Measurements from ENCODE around the gene GALNT9. TPM values are rescaled to one million over a fixed set of nuclear protein-coding genes. Genes with fewer than 3 reads are reported as not detected.
A peak's percentile ranks its signal among the peaks of the same experiment; 100 is the strongest.

Gene GALNT9
- total RNA-seq, 2 experiments from 2014 or later, result not detected

DNA sequence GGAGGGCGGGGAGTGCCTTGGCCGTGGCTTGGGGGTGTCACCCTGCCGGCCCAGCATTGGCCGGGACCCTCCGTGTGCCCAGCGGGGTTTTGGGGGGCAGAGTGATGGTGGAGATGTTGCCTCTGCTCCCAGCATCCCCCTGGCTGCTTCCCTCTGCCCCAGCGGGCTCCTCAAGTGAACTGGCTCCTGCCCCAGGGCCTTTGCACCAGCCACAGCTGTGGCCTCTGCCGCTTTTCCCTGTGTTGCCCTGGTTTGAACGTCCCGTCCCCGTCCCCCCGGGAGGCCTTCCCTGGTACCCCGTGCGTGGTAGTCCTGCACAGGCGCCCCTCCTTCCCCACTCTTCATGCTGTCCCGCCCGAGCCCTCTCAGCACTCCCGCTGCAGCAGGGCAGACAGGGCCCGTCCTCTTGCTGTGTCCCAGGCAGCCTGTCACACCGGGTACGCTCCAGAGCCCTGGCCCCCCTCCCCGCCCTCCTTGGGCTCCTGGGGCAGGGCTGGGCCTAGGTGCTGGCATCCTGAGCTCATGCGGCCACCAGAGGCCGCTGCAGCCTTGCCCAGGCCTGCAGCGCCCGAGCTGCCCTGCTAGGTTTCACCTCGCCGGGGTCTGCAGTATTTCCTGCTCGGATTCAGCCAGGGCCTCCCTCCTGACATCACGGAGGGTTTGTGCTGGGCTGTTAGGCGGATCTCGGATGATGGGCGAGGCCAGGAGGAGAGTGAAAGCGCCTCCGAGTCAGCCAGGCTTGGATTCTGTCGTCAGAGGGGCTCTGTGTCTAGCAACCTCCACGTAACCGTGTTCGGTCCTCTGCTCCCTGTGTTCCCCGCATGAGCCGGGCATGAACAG lies 175.7 kb downstream of the GALNT9 start:
- no peaks in the 10 kb centered on the region for H3K36me3 Mint-ChIP-seq (ENCODE audit: low read depth)
- DNase-seq (peak; percentile 54 to 90 (median 68)), ATAC-seq (ENCODE audit: poor library complexity) (peak; percentile 95)
- no peaks in the 10 kb centered on the region for H3K27me3 Mint-ChIP-seq
- ChIA-PET POLR2A (interaction anchor here (0.9 to 1.7 kb wide), 8 partner anchors 9 to 277 kb away, joined by 3 to 12 read pairs (median 5); partner anchors contain the start of gene NOC4L), CTCF (interaction anchor here (0.8 to 1.3 kb wide), 16 partner anchors 8 to 461 kb away, joined by 3 to 21 read pairs (median 4); partner anchors contain the start of gene DDX51)
- TF ChIP-seq, protein P1, sequence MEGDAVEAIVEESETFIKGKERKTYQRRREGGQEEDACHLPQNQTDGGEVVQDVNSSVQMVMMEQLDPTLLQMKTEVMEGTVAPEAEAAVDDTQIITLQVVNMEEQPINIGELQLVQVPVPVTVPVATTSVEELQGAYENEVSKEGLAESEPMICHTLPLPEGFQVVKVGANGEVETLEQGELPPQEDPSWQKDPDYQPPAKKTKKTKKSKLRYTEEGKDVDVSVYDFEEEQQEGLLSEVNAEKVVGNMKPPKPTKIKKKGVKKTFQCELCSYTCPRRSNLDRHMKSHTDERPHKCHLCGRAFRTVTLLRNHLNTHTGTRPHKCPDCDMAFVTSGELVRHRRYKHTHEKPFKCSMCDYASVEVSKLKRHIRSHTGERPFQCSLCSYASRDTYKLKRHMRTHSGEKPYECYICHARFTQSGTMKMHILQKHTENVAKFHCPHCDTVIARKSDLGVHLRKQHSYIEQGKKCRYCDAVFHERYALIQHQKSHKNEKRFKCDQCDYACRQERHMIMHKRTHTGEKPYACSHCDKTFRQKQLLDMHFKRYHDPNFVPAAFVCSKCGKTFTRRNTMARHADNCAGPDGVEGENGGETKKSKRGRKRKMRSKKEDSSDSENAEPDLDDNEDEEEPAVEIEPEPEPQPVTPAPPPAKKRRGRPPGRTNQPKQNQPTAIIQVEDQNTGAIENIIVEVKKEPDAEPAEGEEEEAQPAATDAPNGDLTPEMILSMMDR (IDR thresholded peaks at IDR 0.05), result peak; percentile 79
- peaks cover 0 to 7% of the 10 kb centered on the region in 2 experiments for H3K9me3 ChIP-seq (ENCODE audit: control insufficient read depth in 1 of 2, insufficient read depth in 1 of 2, low read length in 2 of 2)
- intact Hi-C loops (cut with DNase I, micrococcal nuclease), result loop anchor here (1.0 to 5.0 kb wide), 9 partner anchors 34 to 461 kb away; no protein-coding TSS in a partner anchor
- H3K4me1 Mint-ChIP-seq (ENCODE audit: low read depth), result no peaks in the 10 kb centered on the region
- H3K9me3 Mint-ChIP-seq, result no peaks in the 10 kb centered on the region
- H3K27ac Mint-ChIP-seq, result no peak overlapping the region
- peaks cover 9% of the 10 kb centered on the region for H3K4me1 ChIP-seq (ENCODE audit: insufficient read depth, low read length)
- peaks cover 34% of the 10 kb centered on the region for H3K36me3 ChIP-seq (ENCODE audit: insufficient read depth, low read length)
- no peak overlapping the region for H3K27ac ChIP-seq (ENCODE audit: low read depth in 1 of 2, low read length in 2 of 2)
- no peaks in the 10 kb centered on the region for H3K27me3 ChIP-seq (ENCODE audit: control insufficient read depth in 1 of 2, insufficient read depth in 2 of 2, low read length in 2 of 2)
- peak overlapping the region; percentile 38 for H3K4me3 Mint-ChIP-seq
- peak overlapping the region; percentile 32 for H3K4me3 ChIP-seq (ENCODE audit: low read length)

DNA sequence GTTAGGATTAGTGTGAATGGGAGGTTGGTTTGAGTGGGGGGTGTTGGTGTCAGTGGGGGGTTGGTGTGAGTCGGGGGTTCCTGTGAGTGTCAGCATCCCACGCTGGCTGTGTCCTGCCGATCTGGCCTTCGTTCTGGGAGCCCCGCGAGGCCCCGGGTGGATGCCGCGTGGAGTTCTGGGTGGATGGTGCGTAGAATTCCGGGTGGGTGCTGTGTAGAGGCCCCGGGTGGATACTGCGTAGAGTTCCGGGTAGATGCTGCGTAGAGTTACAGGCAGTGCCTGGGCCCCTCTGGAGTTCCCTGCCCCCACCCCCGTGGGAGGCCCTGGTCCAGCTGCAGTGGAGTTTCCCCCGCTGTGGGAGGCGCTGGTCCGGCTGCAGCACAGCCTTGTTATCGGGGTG lies 176.4 kb downstream of the GALNT9 start:
- H3K36me3 Mint-ChIP-seq (ENCODE audit: low read depth), result no peaks in the 10 kb centered on the region
- no peak overlapping the region for H3K27ac Mint-ChIP-seq
- Histone ChIP-seq H3K36me3 (ENCODE audit: insufficient read depth, low read length) (peaks cover 39% of the 10 kb centered on the region), H3K4me1 (ENCODE audit: insufficient read depth, low read length) (peaks cover 9% of the 10 kb centered on the region), H3K4me3 (ENCODE audit: low read length) (no peak overlapping the region), H3K9me3 (ENCODE audit: control insufficient read depth in 1 of 2, insufficient read depth in 1 of 2, low read length in 2 of 2) (peaks cover 0 to 5% of the 10 kb centered on the region in 2 experiments), H3K27ac (ENCODE audit: low read depth in 1 of 2, low read length in 2 of 2) (no peak overlapping the region), H3K27me3 (ENCODE audit: control insufficient read depth in 1 of 2, insufficient read depth in 2 of 2, low read length in 2 of 2) (no peaks in the 10 kb centered on the region)
- CTCF ChIA-PET, result interaction anchor here (1.3 kb wide), 2 partner anchors 69 to 261 kb away, joined by 3 to 6 read pairs; no protein-coding TSS in a partner anchor
- H3K27me3 Mint-ChIP-seq, result no peaks in the 10 kb centered on the region
- H3K4me3 Mint-ChIP-seq, result no peak overlapping the region
- DNase-seq (no peak), ATAC-seq (ENCODE audit: poor library complexity) (no peak)
- H3K4me1 Mint-ChIP-seq (ENCODE audit: low read depth), result no peaks in the 10 kb centered on the region
- no peaks in the 10 kb centered on the region for H3K9me3 Mint-ChIP-seq
- intact Hi-C loops (cut with DNase I, micrococcal nuclease), result loop anchor here in 1 of 2 experiments (5.0 kb wide), 3 partner anchors 34 to 369 kb away; no protein-coding TSS in a partner anchor
- TF ChIP-seq, protein P1 (IDR thresholded peaks at IDR 0.05), result no peak
- POLR2A ChIA-PET, result interaction anchor here (0.9 to 1.7 kb wide), 4 partner anchors 12 to 36 kb away, joined by 3 to 12 read pairs (median 4); no protein-coding TSS in a partner anchor

DNA sequence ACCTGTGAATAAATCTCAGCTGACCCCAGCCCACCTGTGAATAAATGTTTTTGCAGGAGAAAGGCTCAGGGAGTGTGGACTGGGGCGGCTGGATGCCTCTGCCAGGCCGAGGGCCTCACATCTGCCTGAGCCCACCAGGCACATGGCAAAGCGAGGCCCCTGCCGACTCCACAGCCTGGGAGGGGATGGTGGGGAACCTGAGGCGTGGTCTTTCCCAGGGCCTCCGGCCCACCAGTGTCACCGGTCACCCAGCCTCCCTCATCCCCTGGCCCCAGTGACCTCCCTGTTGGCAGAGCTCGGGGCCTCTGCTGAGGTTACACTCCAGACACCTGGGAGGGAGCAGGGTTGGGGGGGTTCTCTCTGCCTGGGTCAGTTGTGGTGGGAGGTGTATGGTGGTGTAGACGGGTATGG lies 177.0 kb downstream of the GALNT9 start:
- Histone ChIP-seq H3K36me3 (ENCODE audit: insufficient read depth, low read length) (peaks cover 40% of the 10 kb centered on the region), H3K27ac (ENCODE audit: low read depth in 1 of 2, low read length in 2 of 2) (no peak overlapping the region), H3K4me1 (ENCODE audit: insufficient read depth, low read length) (peaks cover 9% of the 10 kb centered on the region), H3K4me3 (ENCODE audit: low read length) (no peak overlapping the region), H3K9me3 (ENCODE audit: control insufficient read depth in 1 of 2, insufficient read depth in 1 of 2, low read length in 2 of 2) (peaks cover 0 to 5% of the 10 kb centered on the region in 2 experiments), H3K27me3 (ENCODE audit: control insufficient read depth in 1 of 2, insufficient read depth in 2 of 2, low read length in 2 of 2) (no peaks in the 10 kb centered on the region)
- H3K4me1 Mint-ChIP-seq (ENCODE audit: low read depth), result no peaks in the 10 kb centered on the region
- ChIA-PET POLR2A (interaction anchor here (1.7 kb wide), 1 partner anchor 37 kb away, joined by 12 read pairs; no protein-coding TSS in a partner anchor), CTCF (no interaction called here)
- TF ChIP-seq, protein P1 (IDR thresholded peaks at IDR 0.05), result no peak
- intact Hi-C loops (cut with DNase I, micrococcal nuclease), result loop anchor here in 1 of 2 experiments (5.0 kb wide), 3 partner anchors 35 to 370 kb away; no protein-coding TSS in a partner anchor
- H3K9me3 Mint-ChIP-seq, result no peaks in the 10 kb centered on the region
- DNase-seq (no peak), ATAC-seq (ENCODE audit: poor library complexity) (no peak)
- no peak overlapping the region for H3K27ac Mint-ChIP-seq
- no peaks in the 10 kb centered on the region for H3K27me3 Mint-ChIP-seq
- no peak overlapping the region for H3K4me3 Mint-ChIP-seq
- no peaks in the 10 kb centered on the region for H3K36me3 Mint-ChIP-seq (ENCODE audit: low read depth)

All from CD4-positive, alpha-beta T cell (primary cell).